Measurements from ENCODE around the gene SRPK2. TPM values are rescaled to one million over a fixed set of nuclear protein-coding genes. Genes with fewer than 3 reads are reported as not detected.

The SRPK2 gene
- total and polyA plus RNA-seq, 2 donors (not counting 1 experiment from before 2014, with no cell fraction given) = 15.2 to 108 TPM

GRCh38 chr7:105376908-105377533 lies 11.7 kb downstream of the SRPK2 start:
- peaks cover 47% of the 10 kb centered on the region for H3K4me1 Mint-ChIP-seq
- H3K27ac ChIP-seq (ENCODE audit: low read length in 2 of 2) = no peak overlapping the region
- H3K36me3 ChIP-seq (replicated peaks in 1 of 2; ENCODE audit: control extremely low read depth in 1 of 2, control insufficient read depth in 1 of 2, extremely low read depth in 1 of 2, insufficient read depth in 2 of 2, low read length in 1 of 2) = no peaks in the 10 kb centered on the region
- H3K4me1 ChIP-seq (ENCODE audit: control insufficient read depth in 2 of 2, insufficient read depth in 2 of 2, low read length in 2 of 2) = peaks cover 0 to 4% of the 10 kb centered on the region in 2 donors
- H3K4me2 ChIP-seq (replicated peaks; ENCODE audit: low read depth, low read length, poor library complexity, severe bottlenecking) = no peak overlapping the region
- ChIA-PET CTCF (interaction anchor here (0.8 to 0.9 kb wide), 2 partner anchors 11 to 83 kb away, joined by 3 read pairs; no protein-coding TSS in a partner anchor), POLR2A (no interaction called here)
- H3K27me3 Mint-ChIP-seq = no peaks in the 10 kb centered on the region
- no peaks in the 10 kb centered on the region for H3K9me3 ChIP-seq (ENCODE audit: control extremely low read depth in 1 of 3, control insufficient read depth in 2 of 3, insufficient read depth in 1 of 3, low read length in 2 of 3)
- no peak overlapping the region for H3K4me3 Mint-ChIP-seq
- peaks cover 45% of the 10 kb centered on the region for H4K20me1 ChIP-seq (ENCODE audit: control insufficient read depth, insufficient read depth, low read length, poor library complexity, severe bottlenecking)
- H2AFZ ChIP-seq (ENCODE audit: insufficient read depth, low read depth, low read length, poor library complexity, severe bottlenecking) = no peak overlapping the region
- peak overlapping the region; percentile 10 for H3K27ac Mint-ChIP-seq
- no peak for ATAC-seq (ENCODE audit: low read depth)
- H3K27me3 ChIP-seq (replicated peaks in 1 of 4; ENCODE audit: control extremely low read depth in 1 of 4, control insufficient read depth in 3 of 4, insufficient read depth in 4 of 4, low read length in 3 of 4) = no peaks in the 10 kb centered on the region
- H3K79me2 ChIP-seq (ENCODE audit: control insufficient read depth, insufficient read depth, low read length) = peaks cover 99% of the 10 kb centered on the region
- H3K9me3 Mint-ChIP-seq (ENCODE audit: insufficient read depth) = no peaks in the 10 kb centered on the region
- intact Hi-C loops (cut with micrococcal nuclease) = no loop called here
- no peak overlapping the region for H3K4me3 ChIP-seq (ENCODE audit: control extremely low read depth in 1 of 5, extremely low read depth in 1 of 5, insufficient read depth in 1 of 5, low read depth in 2 of 5, low read length in 4 of 5)
- 91% methylated on average over 4 of the region's 4 CpGs for WGBS (ENCODE audit: insufficient coverage)
- no peak for TF ChIP-seq CTCF (IDR thresholded peaks at IDR 0.05)
- no peak for TF ChIP-seq EZH2 (IDR thresholded peaks at IDR 0.05; ENCODE audit: borderline replicate concordance, insufficient read depth, low read depth, low read length, poor library complexity, severe bottlenecking)
- no peak overlapping the region for H3K9ac ChIP-seq (ENCODE audit: low read length)
- no peak for DNase-seq

GRCh38 chr7:105369944-105370343 lies 18.8 kb downstream of the SRPK2 start:
- Histone ChIP-seq H3K79me2 (ENCODE audit: control insufficient read depth, insufficient read depth, low read length) (peaks cover 94% of the 10 kb centered on the region), H3K27ac (ENCODE audit: low read length in 2 of 2) (no peak overlapping the region), H3K4me2 (replicated peaks; ENCODE audit: low read depth, low read length, poor library complexity, severe bottlenecking) (no peak overlapping the region), H3K4me3 (ENCODE audit: control extremely low read depth in 1 of 5, extremely low read depth in 1 of 5, insufficient read depth in 1 of 5, low read depth in 2 of 5, low read length in 4 of 5) (no peak overlapping the region), H3K36me3 (replicated peaks in 1 of 2; ENCODE audit: control extremely low read depth in 1 of 2, control insufficient read depth in 1 of 2, extremely low read depth in 1 of 2, insufficient read depth in 2 of 2, low read length in 1 of 2) (no peaks in the 10 kb centered on the region), H3K9ac (ENCODE audit: low read length) (no peak overlapping the region), H3K27me3 (replicated peaks in 1 of 4; ENCODE audit: control extremely low read depth in 1 of 4, control insufficient read depth in 3 of 4, insufficient read depth in 4 of 4, low read length in 3 of 4) (no peaks in the 10 kb centered on the region), H3K9me3 (ENCODE audit: control extremely low read depth in 1 of 3, control insufficient read depth in 2 of 3, insufficient read depth in 1 of 3, low read length in 2 of 3) (peaks cover 0 to 4% (median 0%) of the 10 kb centered on the region in 3 donors), H2AFZ (ENCODE audit: insufficient read depth, low read depth, low read length, poor library complexity, severe bottlenecking) (no peak overlapping the region), H4K20me1 (ENCODE audit: control insufficient read depth, insufficient read depth, low read length, poor library complexity, severe bottlenecking) (peaks cover 6% of the 10 kb centered on the region), H3K4me1 (ENCODE audit: control insufficient read depth in 2 of 2, insufficient read depth in 2 of 2, low read length in 2 of 2) (peaks cover 0 to 3% of the 10 kb centered on the region in 2 donors)
- no peak overlapping the region for H3K4me3 Mint-ChIP-seq
- ATAC-seq (ENCODE audit: low read depth) = no peak
- H3K27me3 Mint-ChIP-seq = no peaks in the 10 kb centered on the region
- no CpG with 5 or more reads among the region's 3 CpGs for WGBS (ENCODE audit: insufficient coverage)
- peaks cover 46% of the 10 kb centered on the region for H3K4me1 Mint-ChIP-seq
- H3K9me3 Mint-ChIP-seq (ENCODE audit: insufficient read depth) = no peaks in the 10 kb centered on the region
- ChIA-PET POLR2A (interaction anchor here (0.6 kb wide), 1 partner anchor 22 kb away, joined by 5 read pairs; no protein-coding TSS in a partner anchor), CTCF (no interaction called here)
- DNase-seq = no peak
- no peak for TF ChIP-seq CTCF (IDR thresholded peaks at IDR 0.05)
- TF ChIP-seq EZH2 (IDR thresholded peaks at IDR 0.05; ENCODE audit: borderline replicate concordance, insufficient read depth, low read depth, low read length, poor library complexity, severe bottlenecking) = no peak
- no peak overlapping the region for H3K27ac Mint-ChIP-seq
- intact Hi-C loops (cut with micrococcal nuclease) = no loop called here
